ENCODE data around the gene ACSM6.

DNA sequence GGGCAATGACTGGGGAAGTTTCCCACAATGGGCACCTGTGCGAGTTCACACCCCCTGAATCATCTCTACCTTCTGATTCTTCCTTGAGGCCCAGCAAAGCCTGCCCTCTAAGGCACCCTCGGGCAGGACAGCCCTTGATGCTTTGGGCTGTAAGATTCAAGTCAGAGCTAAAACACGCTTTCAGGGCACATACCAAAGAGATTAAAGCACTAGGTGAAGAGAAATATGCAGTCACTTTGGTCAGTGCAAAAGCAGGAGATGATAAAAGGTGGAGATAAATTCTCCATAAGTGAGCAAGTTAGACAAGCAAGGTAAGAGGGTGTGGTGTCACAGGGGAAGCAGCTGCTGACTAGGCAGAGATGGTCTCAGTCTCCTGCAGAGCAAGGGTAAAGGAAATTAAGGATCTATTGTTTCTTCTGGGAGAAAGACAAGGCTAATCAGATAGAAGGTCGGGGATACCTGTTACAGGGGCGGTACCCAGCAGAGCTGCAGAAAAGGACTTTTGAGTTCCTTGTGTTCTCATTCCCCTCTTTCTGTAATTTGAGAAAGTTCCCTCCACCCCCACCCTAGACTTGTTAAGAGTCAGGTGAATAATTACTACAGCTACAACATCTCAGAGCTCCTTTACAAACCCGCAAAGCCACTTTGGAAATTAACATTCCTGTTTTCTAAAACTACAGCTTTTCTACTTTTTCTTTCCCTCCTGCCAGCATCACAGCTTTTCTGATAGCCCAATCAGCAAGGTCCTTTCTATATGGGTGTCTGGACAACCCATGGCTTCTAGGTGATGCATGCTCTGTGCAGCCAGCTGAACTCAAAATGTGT lies 70.4 kb downstream of the ACSM6 start:
- TF ChIP-seq, protein P1, sequence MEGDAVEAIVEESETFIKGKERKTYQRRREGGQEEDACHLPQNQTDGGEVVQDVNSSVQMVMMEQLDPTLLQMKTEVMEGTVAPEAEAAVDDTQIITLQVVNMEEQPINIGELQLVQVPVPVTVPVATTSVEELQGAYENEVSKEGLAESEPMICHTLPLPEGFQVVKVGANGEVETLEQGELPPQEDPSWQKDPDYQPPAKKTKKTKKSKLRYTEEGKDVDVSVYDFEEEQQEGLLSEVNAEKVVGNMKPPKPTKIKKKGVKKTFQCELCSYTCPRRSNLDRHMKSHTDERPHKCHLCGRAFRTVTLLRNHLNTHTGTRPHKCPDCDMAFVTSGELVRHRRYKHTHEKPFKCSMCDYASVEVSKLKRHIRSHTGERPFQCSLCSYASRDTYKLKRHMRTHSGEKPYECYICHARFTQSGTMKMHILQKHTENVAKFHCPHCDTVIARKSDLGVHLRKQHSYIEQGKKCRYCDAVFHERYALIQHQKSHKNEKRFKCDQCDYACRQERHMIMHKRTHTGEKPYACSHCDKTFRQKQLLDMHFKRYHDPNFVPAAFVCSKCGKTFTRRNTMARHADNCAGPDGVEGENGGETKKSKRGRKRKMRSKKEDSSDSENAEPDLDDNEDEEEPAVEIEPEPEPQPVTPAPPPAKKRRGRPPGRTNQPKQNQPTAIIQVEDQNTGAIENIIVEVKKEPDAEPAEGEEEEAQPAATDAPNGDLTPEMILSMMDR (IDR thresholded peaks at IDR 0.05; ENCODE audit: low read length): no peak
- no peak for TF ChIP-seq EZH2 (IDR thresholded peaks at IDR 0.05; ENCODE audit: borderline replicate concordance, low read length)
